NCI-H2081 treated with DMSO at 0.1 percent for 48 hours (cell line): ENCODE measurements around the gene PARVB.

Experiments used
- DNase-seq: peaks from one replicate; lab custom pipeline; 2025; lab: John Stamatoyannopoulos, UW

Gene PARVB

DNA sequence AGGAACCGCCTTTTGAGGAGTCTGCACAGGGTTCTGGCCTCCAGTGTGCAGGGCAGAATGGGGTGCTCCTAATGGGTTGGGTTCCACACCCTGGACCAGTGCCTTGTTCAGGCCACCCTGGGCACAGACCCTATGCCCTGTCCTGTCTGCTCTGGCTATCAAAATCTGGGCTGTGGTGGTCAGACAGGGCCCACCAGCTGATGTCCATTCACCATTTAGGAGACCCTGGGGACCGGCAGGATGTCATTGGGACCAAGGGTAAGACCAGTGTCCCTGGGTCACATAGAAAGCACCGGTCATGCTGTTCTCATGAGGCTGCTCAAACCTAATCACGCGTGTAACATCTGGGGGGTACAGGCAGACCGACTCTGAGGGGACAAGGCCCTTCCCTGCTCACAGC lies 194.0 kb downstream of the PARVB start:
- no peak for DNase-seq

- DNase-seq: no peak
Observed at GRCh38 chr22:44219101-44219870, 195.2 kb downstream of the PARVB start.

DNA sequence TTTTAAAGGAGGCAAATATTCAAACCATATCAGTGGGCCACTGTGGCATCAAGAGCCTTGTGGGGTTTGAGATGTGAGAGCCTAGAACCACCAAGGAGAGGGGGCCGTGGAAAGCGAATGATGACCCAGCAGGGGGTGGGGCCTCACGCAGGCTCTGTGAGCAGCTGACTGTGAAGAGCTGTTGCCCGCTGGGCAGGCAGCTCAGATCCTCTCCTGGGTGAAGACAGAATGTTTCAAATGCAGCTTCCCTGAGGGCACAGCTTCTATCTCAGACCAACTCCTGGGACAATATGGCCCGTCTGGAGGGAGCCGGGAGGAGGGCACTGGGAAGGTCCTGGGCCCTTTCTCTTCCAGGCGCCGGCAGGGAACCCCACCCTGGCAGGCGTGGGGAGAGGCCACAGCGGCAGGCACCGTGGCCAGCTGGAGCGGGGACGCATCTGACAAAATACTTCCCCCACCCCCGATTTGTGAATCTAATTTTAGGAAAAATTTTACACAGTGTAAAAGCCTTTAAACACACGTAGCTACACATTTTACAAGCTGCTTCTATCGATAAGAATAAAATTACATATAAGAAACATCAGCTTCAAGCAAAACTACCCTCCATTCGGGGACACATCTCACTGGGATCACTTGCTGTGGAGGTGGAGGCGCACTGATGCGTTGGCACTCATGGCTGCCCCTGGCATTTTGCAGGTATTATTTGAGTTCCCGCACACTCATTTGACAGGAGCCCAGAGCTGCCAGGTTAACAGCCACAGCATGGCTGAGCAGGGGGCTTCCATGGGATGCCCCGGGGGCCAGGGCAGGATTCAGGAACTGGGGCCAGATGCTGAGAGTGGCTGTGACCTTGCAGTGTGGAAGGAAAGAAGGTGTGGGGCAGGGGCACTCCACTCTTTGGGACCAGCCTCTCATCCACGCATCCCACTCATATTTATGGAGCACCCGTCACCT lies 196.9 kb downstream of the PARVB start:
- DNase-seq: no peak

GRCh38 chr22:44221710-44222475 lies 197.8 kb downstream of the PARVB start:
- no peak for DNase-seq
